Body of pancreas (tissue), 4 donors: ENCODE results near the gene NFIA. TPM values are rescaled to one million over a fixed set of nuclear protein-coding genes. Genes with fewer than 3 reads are reported as not detected.

Source experiments
- ATAC-seq: fragments of 150-250 bp; one replicate; pipeline ENCODE4 v1.9.1; 2016
- DNase-seq, 4 donors: peaks; one replicate each; pipeline ENCODE4 v3.0.0-alpha.2; 2019
- H3K27ac ChIP-seq, 4 donors: fragments of 200-600 bp; sonication (generic); 1 replicate in 3 of 4; 2 replicates in 1 of 4; pipeline versions ENCODE4 v1.5.1 to v1.6.1; 2016 to 2019; ENCODE audit warnings: mild to moderate bottlenecking in 1 of 4, mixed read lengths in 1 of 4, moderate library complexity in 1 of 4
- H3K27me3 ChIP-seq, 2 donors: fragments of 200-600 bp; sonication (generic); one replicate each; pipeline ENCODE4 v1.6.0; 2016; ENCODE audit warnings: mild to moderate bottlenecking in 1 of 2
- H3K36me3 ChIP-seq, 2 donors: fragments of 200-600 bp; sonication (generic); replicated peaks in 1 of 2; 2 replicates each; pipeline ENCODE4 v1.5.1; 2016; ENCODE audit warnings: low read depth in 2 of 2; ENCODE audit not compliant: insufficient read depth in 1 of 2
- H3K4me1 ChIP-seq: fragments of 200-600 bp; sonication (generic); one replicate; pipeline ENCODE4 v1.6.0; 2016
- H3K4me3 ChIP-seq, 2 donors: fragments of 200-600 bp; sonication (generic); 1 replicate in 1 of 2; 2 replicates in 1 of 2; pipeline ENCODE4 v1.5.1; 2016 to 2019
- H3K9me3 ChIP-seq, 3 donors: fragments of 200-600 bp; sonication (generic); 1 replicate in 2 of 3; 2 replicates in 1 of 3; pipeline ENCODE4 v1.5.1; 2016
- POLR2A ChIP-seq, 3 donors: fragments of 450-650 bp; IDR thresholded peaks; one replicate each; pipeline ENCODE4 v1.6.1; 2016; ENCODE audit warnings: antibody characterized with exemption in 3 of 3, mild to moderate bottlenecking in 2 of 3
- WGBS, 2 donors: methylation state at CpG; one replicate each; pipeline ENCODE4 v1.1.5; 2017; 5-methylcytosine and 5-hydroxymethylcytosine counted together
- intact Hi-C: fragments of 100-400 bp; cut with DNase I; formaldehyde crosslinking; loops from one replicate; pipeline ENCODE4 v1.15.1; 2023
- total RNA-seq, 2 donors: library from RNA; depleted of rRNA; stranded (reverse); fragments of >200 nt; gene quantifications; one replicate each; pipeline ENCODE4 v1.1.0, GENCODE V29; 2016
- TF ChIP-seq, protein P1 (sequence below), 7 experiments: fragments of 450-650 bp in 4 of 7; fragments of 200-600 bp in 3 of 7; sonication (generic) in 3 of 7; IDR thresholded peaks; one replicate each; pipeline ENCODE4 v1.5.1; 2016 to 2019; ENCODE audit warnings: antibody characterized with exemption in 7 of 7

Gene NFIA
- total RNA-seq, 2 donors from 2014 or later, result 21.5 to 32.3 TPM

DNA sequence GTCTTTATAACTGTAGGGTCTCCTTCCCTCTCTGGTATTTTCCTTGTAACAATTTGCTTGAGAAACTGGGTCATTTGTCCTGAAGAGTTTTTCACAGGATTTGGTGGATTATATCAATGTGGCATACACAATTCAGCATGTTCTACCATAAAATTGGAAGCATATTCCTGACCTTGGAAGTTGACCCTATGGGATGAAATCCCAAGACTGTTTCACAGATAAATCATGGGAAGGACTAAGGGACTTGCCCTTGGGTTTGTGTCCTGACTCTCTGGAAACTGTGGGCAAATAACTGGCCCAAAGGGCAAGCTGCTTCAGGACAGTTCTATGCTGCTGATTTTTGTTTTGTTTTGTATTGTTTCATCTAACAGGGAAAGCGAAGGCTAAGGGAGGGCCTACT, 387.0 kb downstream of the NFIA start:
- WGBS, 2 donors, result 85 to 100% methylated on average over 1 of the region's 1 CpG
- Histone ChIP-seq H3K4me3 (no peak overlapping the region), H3K27ac (no peak overlapping the region), H3K27me3 (no peaks in the 10 kb centered on the region), H3K36me3 (no peaks in the 10 kb centered on the region), H3K4me1 (no peaks in the 10 kb centered on the region), H3K9me3 (no peaks in the 10 kb centered on the region)
- TF ChIP-seq, protein P1, sequence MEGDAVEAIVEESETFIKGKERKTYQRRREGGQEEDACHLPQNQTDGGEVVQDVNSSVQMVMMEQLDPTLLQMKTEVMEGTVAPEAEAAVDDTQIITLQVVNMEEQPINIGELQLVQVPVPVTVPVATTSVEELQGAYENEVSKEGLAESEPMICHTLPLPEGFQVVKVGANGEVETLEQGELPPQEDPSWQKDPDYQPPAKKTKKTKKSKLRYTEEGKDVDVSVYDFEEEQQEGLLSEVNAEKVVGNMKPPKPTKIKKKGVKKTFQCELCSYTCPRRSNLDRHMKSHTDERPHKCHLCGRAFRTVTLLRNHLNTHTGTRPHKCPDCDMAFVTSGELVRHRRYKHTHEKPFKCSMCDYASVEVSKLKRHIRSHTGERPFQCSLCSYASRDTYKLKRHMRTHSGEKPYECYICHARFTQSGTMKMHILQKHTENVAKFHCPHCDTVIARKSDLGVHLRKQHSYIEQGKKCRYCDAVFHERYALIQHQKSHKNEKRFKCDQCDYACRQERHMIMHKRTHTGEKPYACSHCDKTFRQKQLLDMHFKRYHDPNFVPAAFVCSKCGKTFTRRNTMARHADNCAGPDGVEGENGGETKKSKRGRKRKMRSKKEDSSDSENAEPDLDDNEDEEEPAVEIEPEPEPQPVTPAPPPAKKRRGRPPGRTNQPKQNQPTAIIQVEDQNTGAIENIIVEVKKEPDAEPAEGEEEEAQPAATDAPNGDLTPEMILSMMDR (IDR thresholded peaks at IDR 0.05), result no peak
- TF ChIP-seq POLR2A (IDR thresholded peaks at IDR 0.05), result no peak
- intact Hi-C loops, result no loop called here
- ATAC-seq (no peak), DNase-seq (no peak)

- H3K9me3 ChIP-seq, result no peaks in the 10 kb centered on the region
- ATAC-seq (no peak), DNase-seq (no peak)
- TF ChIP-seq POLR2A (IDR thresholded peaks at IDR 0.05), result no peak
- TF ChIP-seq, protein P1 (IDR thresholded peaks at IDR 0.05), result no peak
- no peaks in the 10 kb centered on the region for H3K4me1 ChIP-seq
- WGBS, 2 donors, result 36 to 44% methylated on average over 3 of the region's 3 CpGs
- H3K27ac ChIP-seq, result no peak overlapping the region
- intact Hi-C loops, result no loop called here
- H3K4me3 ChIP-seq, result no peak overlapping the region
- H3K36me3 ChIP-seq, result no peaks in the 10 kb centered on the region
- no peaks in the 10 kb centered on the region for H3K27me3 ChIP-seq
Observed at GRCh38 chr1:61472876-61473275, 390.5 kb downstream of the NFIA start.

- intact Hi-C loops, result no loop called here
- no peak for ATAC-seq
- WGBS, 2 donors, result 74 to 82% methylated on average over 4 of the region's 4 CpGs
- H3K27me3 ChIP-seq, result no peaks in the 10 kb centered on the region
- H3K27ac ChIP-seq, result no peak overlapping the region
- no peaks in the 10 kb centered on the region for H3K9me3 ChIP-seq
- no peaks in the 10 kb centered on the region for H3K4me1 ChIP-seq
- H3K4me3 ChIP-seq, result no peak overlapping the region
- TF ChIP-seq POLR2A (IDR thresholded peaks at IDR 0.05), result no peak
- TF ChIP-seq, protein P1 (IDR thresholded peaks at IDR 0.05), result no peak
- no peaks in the 10 kb centered on the region for H3K36me3 ChIP-seq
- DNase-seq, result no peak
Observed at GRCh38 chr1:61474269-61474817, 392.0 kb downstream of the NFIA start.

DNA sequence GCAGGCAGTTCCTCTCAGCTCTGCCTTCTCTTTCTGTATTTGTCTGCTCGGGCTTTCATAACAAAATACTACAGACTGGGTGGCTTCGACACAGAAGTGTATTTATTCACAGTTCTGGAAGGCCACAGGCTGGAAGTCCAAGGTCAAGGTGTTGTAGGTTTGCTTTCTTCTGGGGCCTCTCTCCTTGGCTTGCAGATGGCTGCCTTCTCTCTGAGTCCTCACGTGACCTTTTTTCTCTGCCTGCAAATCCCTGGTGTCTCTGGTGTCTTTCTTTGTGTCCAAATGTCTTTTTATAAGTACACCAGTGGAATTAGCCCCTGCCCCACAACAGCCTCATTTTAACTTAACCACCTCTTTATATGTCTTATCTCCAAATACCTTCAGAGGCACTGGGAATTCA, 392.6 kb downstream of the NFIA start:
- intact Hi-C loops, result no loop called here
- H3K4me1 ChIP-seq, result no peaks in the 10 kb centered on the region
- no peaks in the 10 kb centered on the region for H3K27me3 ChIP-seq
- no peak for TF ChIP-seq POLR2A (IDR thresholded peaks at IDR 0.05)
- TF ChIP-seq, protein P1 (IDR thresholded peaks at IDR 0.05), result no peak
- ATAC-seq, result no peak
- 59 to 70% methylated on average over 3 of the region's 3 CpGs for whole genome bisulfite sequencing, 2 donors
- no peak overlapping the region for H3K4me3 ChIP-seq
- no peak overlapping the region for H3K27ac ChIP-seq
- H3K9me3 ChIP-seq, result no peaks in the 10 kb centered on the region
- DNase-seq, result no peak
- H3K36me3 ChIP-seq, result no peaks in the 10 kb centered on the region

GRCh38 chr1:61477301-61477700, 394.9 kb downstream of the NFIA start:
- no peak overlapping the region for H3K4me3 ChIP-seq
- intact Hi-C loops, result no loop called here
- DNase-seq (no peak), ATAC-seq (no peak)
- H3K4me1 ChIP-seq, result no peaks in the 10 kb centered on the region
- no peaks in the 10 kb centered on the region for H3K9me3 ChIP-seq
- no peaks in the 10 kb centered on the region for H3K36me3 ChIP-seq
- no peak overlapping the region for H3K27ac ChIP-seq
- TF ChIP-seq, protein P1 (IDR thresholded peaks at IDR 0.05), result no peak
- TF ChIP-seq POLR2A (IDR thresholded peaks at IDR 0.05), result no peak
- H3K27me3 ChIP-seq, result no peaks in the 10 kb centered on the region
- WGBS, 2 donors, result 75 to 83% methylated on average over 7 of the region's 7 CpGs
